ENCODE measurements around the gene AUH.

DNA sequence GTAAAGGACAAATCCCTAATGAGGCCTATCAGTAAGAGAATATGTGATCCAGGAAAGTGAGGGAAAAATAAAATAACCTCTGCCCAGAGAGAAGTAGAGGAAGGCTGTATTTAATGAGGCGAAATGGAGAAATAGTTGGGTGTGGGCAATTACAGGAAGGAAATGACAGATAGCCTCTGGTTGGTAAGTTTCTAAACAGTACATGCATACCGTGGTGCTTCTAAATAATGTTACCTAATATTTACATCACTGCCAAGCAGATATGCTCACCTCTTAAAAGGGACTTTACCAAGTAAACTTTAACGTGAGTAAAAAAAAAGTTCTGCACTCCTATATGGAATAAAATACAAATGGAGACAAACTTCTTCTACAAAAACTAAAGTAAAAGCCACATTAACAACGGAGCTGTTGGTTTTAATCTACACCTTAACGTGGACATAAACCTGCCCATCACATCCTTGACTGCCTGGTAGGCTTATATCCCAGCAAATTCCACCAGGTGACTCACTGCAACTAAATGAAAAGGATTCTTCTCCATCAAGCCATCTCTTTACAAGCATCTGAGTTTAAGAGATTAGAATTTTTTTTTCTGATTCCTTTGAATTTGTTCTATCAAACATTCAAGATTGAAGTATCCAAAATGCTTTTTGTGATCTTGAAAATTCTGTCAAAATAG lies 49.5 kb upstream of the AUH start:
- no peak for TF ChIP-seq YY1 (IDR thresholded peaks at IDR 0.05; ENCODE audit: low read depth)
- TF ChIP-seq ZBTB7A (IDR thresholded peaks at IDR 0.05; ENCODE audit: low read depth): no peak
- TF ChIP-seq, protein P1, sequence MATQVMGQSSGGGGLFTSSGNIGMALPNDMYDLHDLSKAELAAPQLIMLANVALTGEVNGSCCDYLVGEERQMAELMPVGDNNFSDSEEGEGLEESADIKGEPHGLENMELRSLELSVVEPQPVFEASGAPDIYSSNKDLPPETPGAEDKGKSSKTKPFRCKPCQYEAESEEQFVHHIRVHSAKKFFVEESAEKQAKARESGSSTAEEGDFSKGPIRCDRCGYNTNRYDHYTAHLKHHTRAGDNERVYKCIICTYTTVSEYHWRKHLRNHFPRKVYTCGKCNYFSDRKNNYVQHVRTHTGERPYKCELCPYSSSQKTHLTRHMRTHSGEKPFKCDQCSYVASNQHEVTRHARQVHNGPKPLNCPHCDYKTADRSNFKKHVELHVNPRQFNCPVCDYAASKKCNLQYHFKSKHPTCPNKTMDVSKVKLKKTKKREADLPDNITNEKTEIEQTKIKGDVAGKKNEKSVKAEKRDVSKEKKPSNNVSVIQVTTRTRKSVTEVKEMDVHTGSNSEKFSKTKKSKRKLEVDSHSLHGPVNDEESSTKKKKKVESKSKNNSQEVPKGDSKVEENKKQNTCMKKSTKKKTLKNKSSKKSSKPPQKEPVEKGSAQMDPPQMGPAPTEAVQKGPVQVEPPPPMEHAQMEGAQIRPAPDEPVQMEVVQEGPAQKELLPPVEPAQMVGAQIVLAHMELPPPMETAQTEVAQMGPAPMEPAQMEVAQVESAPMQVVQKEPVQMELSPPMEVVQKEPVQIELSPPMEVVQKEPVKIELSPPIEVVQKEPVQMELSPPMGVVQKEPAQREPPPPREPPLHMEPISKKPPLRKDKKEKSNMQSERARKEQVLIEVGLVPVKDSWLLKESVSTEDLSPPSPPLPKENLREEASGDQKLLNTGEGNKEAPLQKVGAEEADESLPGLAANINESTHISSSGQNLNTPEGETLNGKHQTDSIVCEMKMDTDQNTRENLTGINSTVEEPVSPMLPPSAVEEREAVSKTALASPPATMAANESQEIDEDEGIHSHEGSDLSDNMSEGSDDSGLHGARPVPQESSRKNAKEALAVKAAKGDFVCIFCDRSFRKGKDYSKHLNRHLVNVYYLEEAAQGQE (IDR thresholded peaks at IDR 0.05; ENCODE audit: low read depth): no peak
- TF ChIP-seq RAD21 (IDR thresholded peaks at IDR 0.05; ENCODE audit: low read depth): no peak
- no peak for TF ChIP-seq EGR1 (IDR thresholded peaks at IDR 0.05)
- TF ChIP-seq, protein P2, sequence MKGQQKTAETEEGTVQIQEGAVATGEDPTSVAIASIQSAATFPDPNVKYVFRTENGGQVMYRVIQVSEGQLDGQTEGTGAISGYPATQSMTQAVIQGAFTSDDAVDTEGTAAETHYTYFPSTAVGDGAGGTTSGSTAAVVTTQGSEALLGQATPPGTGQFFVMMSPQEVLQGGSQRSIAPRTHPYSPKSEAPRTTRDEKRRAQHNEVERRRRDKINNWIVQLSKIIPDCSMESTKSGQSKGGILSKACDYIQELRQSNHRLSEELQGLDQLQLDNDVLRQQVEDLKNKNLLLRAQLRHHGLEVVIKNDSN (IDR thresholded peaks at IDR 0.05): no peak
- TF ChIP-seq, protein P3, sequence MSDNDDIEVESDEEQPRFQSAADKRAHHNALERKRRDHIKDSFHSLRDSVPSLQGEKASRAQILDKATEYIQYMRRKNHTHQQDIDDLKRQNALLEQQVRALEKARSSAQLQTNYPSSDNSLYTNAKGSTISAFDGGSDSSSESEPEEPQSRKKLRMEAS (IDR thresholded peaks at IDR 0.05): no peak
- TF ChIP-seq EP300 (IDR thresholded peaks at IDR 0.05; ENCODE audit: borderline replicate concordance): no peak
- no peak for TF ChIP-seq FOXM1 (IDR thresholded peaks at IDR 0.05; ENCODE audit: borderline replicate concordance, low read depth)

All from Ishikawa (cell line).